HepG2 (cell line): Measurements from ENCODE around the gene TLR2. TPM values are rescaled to one million over a fixed set of nuclear protein-coding genes. Genes with fewer than 3 reads are reported as not detected.

Experiments
- ATAC-seq: fragments of 200-7000 bp; cut with Tn5 transposase; 3 replicates; pipeline ENCODE4 v1.9.1; 2020; ENCODE audit warnings: mild to moderate bottlenecking, moderate library complexity
- BruUV-seq: library from RNA; stranded (reverse); fragments of 400-500 nt; replicated peaks from 2 replicates; lab custom pipeline; 2021; lab: Mats Ljungman, UMichigan
- CTCF ChIA-PET: fragments of 300-600 bp; formaldehyde crosslinking; extraction: SDS; loops from one replicate; lab custom pipeline; 2021; ENCODE audit warnings: low total read pairs, inconsistent platforms, low intra/inter-chr PET ratio; lab: Yijun Ruan, JAX
- POLR2A ChIA-PET: fragments of 350-600 bp; sonication (Branson Sonifier 250); formaldehyde crosslinking; loops from one replicate; lab custom pipeline; 2020; ENCODE audit warnings: antibody characterized with exemption, inconsistent platforms; lab: Yijun Ruan, JAX
- DNase-seq: peaks from one replicate; pipeline ENCODE4 v3.0.0-alpha.2; 2015; ENCODE audit warnings: low spot score
- FAIRE-seq: peaks from 3 replicates; lab custom pipeline; 2011; peaks lifted over from hg19 to GRCh38; lab: Jason Lieb, UNC
- H2AFZ ChIP-seq: one replicate; pipeline ENCODE4 v1.6.1; 2011; ENCODE audit warnings: low read length, inconsistent platforms
- H3K27ac ChIP-seq: fragments of 300-600 bp; 3 replicates; pipeline ENCODE4 v1.8.0; 2011; ENCODE audit warnings: mixed run types, mild to moderate bottlenecking, mixed read lengths, low read length, inconsistent platforms; ENCODE audit not compliant: insufficient read depth; ENCODE audit errors: extremely low read length
- H3K27me3 ChIP-seq, 2 experiments: fragments of 200-600 bp in 1 of 2; 2 replicates in 1 of 2; 3 replicates in 1 of 2; pipeline versions ENCODE4 v1.6.0 to v1.8.0; 2011; ENCODE audit warnings: low read length in 2 of 2, mild to moderate bottlenecking in 2 of 2, moderate library complexity in 2 of 2, inconsistent platforms in 1 of 2; ENCODE audit not compliant: insufficient read depth in 2 of 2, control insufficient read depth in 1 of 2
- H3K36me3 ChIP-seq, 2 experiments: fragments of 200-600 bp in 1 of 2; replicated peaks in 1 of 2; 2 replicates in 1 of 2; 3 replicates in 1 of 2; pipeline versions ENCODE4 v1.5.1 to v1.8.0; 2011; ENCODE audit warnings: low read length in 2 of 2, inconsistent platforms in 1 of 2; ENCODE audit not compliant: insufficient read depth in 2 of 2, control insufficient read depth in 1 of 2
- H3K4me1 ChIP-seq: 2 replicates; pipeline ENCODE4 v1.5.1; 2012; ENCODE audit warnings: low read length, inconsistent platforms; ENCODE audit not compliant: insufficient read depth
- H3K4me2 ChIP-seq: 2 replicates; pipeline ENCODE4 v1.6.0; 2011; ENCODE audit warnings: low read depth, low read length, inconsistent platforms
- H3K4me3 ChIP-seq, 3 experiments: fragments of 200-600 bp in 1 of 3; sonication (generic), shearing (Covaris generic) in 1 of 3; replicated peaks in 1 of 3; 2 replicates each; pipeline ENCODE4 v1.5.1; 2011 to 2016; ENCODE audit warnings: low read length in 3 of 3, inconsistent platforms in 2 of 3, low read depth in 2 of 3, mild to moderate bottlenecking in 2 of 3, control low read depth in 1 of 3, mixed read lengths in 1 of 3; ENCODE audit not compliant: insufficient read depth in 1 of 3
- H3K79me2 ChIP-seq: one replicate; pipeline ENCODE4 v1.6.1; 2011; ENCODE audit warnings: low read length, inconsistent platforms; ENCODE audit not compliant: insufficient read depth
- H3K9ac ChIP-seq: 2 replicates; pipeline ENCODE4 v1.6.0; 2011; ENCODE audit warnings: mild to moderate bottlenecking, low read depth, low read length, inconsistent platforms; ENCODE audit not compliant: insufficient read depth
- H3K9me3 ChIP-seq: 2 replicates; pipeline ENCODE4 v1.5.1; 2012; ENCODE audit warnings: mild to moderate bottlenecking, low read length
- H4K20me1 ChIP-seq: 2 replicates; pipeline ENCODE4 v1.6.0; 2011; ENCODE audit warnings: inconsistent platforms, mild to moderate bottlenecking, low read length, moderate library complexity; ENCODE audit not compliant: insufficient read depth
- ADNP ChIP-seq: sonication (generic); formaldehyde crosslinking; IDR thresholded peaks from 2 replicates; pipeline ENCODE4 v1.4.0; 2020; ENCODE audit warnings: missing genetic modification reagents
- BRD4 ChIP-seq: sonication (generic); formaldehyde crosslinking; IDR thresholded peaks from 2 replicates; pipeline ENCODE4 v1.4.0; 2020; ENCODE audit warnings: missing genetic modification reagents
- EEA1 ChIP-seq: sonication (generic); formaldehyde crosslinking; IDR thresholded peaks from 2 replicates; pipeline ENCODE4 v1.5.1; 2020; ENCODE audit warnings: mild to moderate bottlenecking, missing genetic modification reagents, borderline replicate concordance
- PLRG1 ChIP-seq: fragments of 450-650 bp; conservative IDR thresholded peaks from 2 replicates; pipeline ENCODE4 v1.6.1; 2016
- SALL1 ChIP-seq: sonication (generic); formaldehyde crosslinking; IDR thresholded peaks from 2 replicates; pipeline ENCODE4 v1.8.0; 2022; ENCODE audit warnings: mild to moderate bottlenecking, missing genetic modification reagents
- SYNCRIP ChIP-seq: fragments of 200-400 bp; formaldehyde crosslinking; IDR thresholded peaks from 2 replicates; pipeline ENCODE4 v1.6.1; 2018; ENCODE audit warnings: mild to moderate bottlenecking, low read depth, low read length; ENCODE audit not compliant: insufficient read depth
- WGBS: methylation state at CpG from one replicate; pipeline ENCODE4 v1.1.6; 2017; ENCODE audit warnings: low lambda C conversion rate; 5-methylcytosine and 5-hydroxymethylcytosine counted together
- in situ Hi-C: cut with HindIII; loops from 2 replicates; pipeline ENCODE4 v1.10.0; 2017; ENCODE audit warnings: low pct_unique_long_range_greater_than_20kb; ENCODE audit not compliant: extremely low pct_ligation_motif_present
- intact Hi-C: fragments of 100-400 bp; cut with micrococcal nuclease; formaldehyde crosslinking; loops from one replicate; pipeline ENCODE4 v1.10.0; 2022; ENCODE audit not compliant: unreplicated experiment
- polyA plus RNA-seq, 8 experiments: library from polyadenylated mRNA; depleted of rRNA in 3 of 8; stranded (reverse) in 7 of 8; unstranded in 1 of 8; fragments of >200 nt; fragmentation: Illumina TruSeq in 4 of 8; extraction: Trizol in 4 of 8; gene quantifications; 2 replicates each; pipeline versions ENCODE4 v1.2.1 to v1.2.3, GENCODE V29; 2011 to 2016; ENCODE audit warnings: low read depth in 4 of 8, missing spikeins in 1 of 8, mixed read lengths in 1 of 8; ENCODE audit not compliant: insufficient read depth in 1 of 8
- total RNA-seq, 5 experiments: library from RNA; depleted of rRNA; stranded (reverse); fragments of >200 nt; fragmentation: Illumina TruSeq; extraction: Trizol; gene quantifications; 2 replicates each; pipeline ENCODE4 v1.2.3, GENCODE V29; 2016; ENCODE audit warnings: low read depth in 1 of 5
- TF ChIP-seq, protein P1 (sequence below): sonication (generic); formaldehyde crosslinking; IDR thresholded peaks from one replicate; pipeline ENCODE4 v1.5.1; 2020; ENCODE audit warnings: mild to moderate bottlenecking, missing genetic modification reagents; ENCODE audit errors: not compliant biosample characterization
- TF ChIP-seq, protein P2 (sequence below): IDR thresholded peaks from 2 replicates; pipeline ENCODE4 v1.6.1; 2016; ENCODE audit warnings: control low read depth
- TF ChIP-seq, protein P3 (sequence below): sonication (generic); formaldehyde crosslinking; IDR thresholded peaks from 2 replicates; pipeline ENCODE4 v1.4.0; 2020; ENCODE audit warnings: mild to moderate bottlenecking, missing genetic modification reagents

The TLR2 gene
- total and polyA plus RNA-seq, 2 of the 13 experiments (the other 11 are each of a cell fraction or from before 2014, with no cell fraction given) = 0.63 to 0.73 TPM

DNA sequence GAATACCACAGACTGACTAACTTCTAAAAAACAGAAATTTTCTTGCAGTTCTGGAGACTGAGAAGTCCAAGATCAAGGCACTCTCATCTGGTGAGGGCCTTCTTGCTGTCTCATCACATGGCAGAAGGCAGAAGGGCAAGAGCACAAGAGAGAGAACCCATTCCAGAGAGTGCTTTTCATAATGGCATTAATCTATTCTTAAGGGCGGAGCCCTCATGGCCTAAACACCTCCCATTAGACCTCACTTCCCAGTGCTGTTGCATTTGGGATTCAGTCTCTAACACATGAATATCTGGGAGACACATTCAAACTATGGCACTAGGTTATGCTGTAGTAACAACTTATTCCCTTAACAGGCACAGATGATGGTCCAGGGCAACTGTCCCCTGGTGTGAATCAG is 37.1 kb upstream of the TLR2 start (continued):
- TF ChIP-seq, protein P1, sequence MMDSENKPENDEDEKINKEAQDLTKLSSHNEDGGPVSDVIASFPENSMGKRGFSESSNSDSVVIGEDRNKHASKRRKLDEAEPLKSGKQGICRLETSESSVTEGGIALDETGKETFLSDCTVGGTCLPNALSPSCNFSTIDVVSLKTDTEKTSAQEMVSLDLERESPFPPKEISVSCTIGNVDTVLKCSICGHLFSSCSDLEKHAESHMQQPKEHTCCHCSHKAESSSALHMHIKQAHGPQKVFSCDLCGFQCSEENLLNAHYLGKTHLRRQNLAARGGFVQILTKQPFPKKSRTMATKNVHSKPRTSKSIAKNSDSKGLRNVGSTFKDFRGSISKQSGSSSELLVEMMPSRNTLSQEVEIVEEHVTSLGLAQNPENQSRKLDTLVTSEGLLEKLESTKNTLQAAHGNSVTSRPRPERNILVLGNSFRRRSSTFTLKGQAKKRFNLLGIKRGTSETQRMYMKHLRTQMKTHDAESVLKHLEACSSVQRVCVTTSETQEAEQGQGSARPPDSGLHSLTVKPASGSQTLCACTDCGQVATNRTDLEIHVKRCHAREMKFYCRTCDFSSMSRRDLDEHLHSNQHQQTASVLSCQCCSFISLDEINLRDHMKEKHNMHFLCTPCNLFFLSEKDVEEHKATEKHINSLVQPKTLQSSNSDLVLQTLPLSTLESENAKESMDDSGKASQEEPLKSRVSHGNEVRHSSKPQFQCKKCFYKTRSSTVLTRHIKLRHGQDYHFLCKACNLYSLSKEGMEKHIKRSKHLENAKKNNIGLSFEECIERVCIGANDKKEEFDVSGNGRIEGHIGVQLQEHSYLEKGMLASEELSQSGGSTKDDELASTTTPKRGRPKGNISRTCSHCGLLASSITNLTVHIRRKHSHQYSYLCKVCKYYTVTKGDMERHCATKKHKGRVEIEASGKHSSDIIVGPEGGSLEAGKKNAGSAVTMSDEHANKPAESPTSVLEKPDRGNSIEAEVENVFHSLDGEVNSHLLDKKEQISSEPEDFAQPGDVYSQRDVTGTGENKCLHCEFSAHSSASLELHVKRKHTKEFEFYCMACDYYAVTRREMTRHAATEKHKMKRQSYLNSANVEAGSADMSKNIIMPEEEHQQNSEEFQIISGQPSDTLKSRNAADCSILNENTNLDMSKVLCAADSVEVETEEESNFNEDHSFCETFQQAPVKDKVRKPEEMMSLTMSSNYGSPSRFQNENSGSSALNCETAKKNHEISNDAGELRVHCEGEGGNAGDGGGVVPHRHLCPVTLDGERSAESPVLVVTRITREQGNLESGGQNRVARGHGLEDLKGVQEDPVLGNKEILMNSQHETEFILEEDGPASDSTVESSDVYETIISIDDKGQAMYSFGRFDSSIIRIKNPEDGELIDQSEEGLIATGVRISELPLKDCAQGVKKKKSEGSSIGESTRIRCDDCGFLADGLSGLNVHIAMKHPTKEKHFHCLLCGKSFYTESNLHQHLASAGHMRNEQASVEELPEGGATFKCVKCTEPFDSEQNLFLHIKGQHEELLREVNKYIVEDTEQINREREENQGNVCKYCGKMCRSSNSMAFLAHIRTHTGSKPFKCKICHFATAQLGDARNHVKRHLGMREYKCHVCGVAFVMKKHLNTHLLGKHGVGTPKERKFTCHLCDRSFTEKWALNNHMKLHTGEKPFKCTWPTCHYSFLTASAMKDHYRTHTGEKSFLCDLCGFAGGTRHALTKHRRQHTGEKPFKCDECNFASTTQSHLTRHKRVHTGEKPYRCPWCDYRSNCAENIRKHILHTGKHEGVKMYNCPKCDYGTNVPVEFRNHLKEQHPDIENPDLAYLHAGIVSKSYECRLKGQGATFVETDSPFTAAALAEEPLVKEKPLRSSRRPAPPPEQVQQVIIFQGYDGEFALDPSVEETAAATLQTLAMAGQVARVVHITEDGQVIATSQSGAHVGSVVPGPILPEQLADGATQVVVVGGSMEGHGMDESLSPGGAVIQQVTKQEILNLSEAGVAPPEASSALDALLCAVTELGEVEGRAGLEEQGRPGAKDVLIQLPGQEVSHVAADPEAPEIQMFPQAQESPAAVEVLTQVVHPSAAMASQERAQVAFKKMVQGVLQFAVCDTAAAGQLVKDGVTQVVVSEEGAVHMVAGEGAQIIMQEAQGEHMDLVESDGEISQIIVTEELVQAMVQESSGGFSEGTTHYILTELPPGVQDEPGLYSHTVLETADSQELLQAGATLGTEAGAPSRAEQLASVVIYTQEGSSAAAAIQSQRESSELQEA = no peak
- TF ChIP-seq PLRG1 = no peak

DNA sequence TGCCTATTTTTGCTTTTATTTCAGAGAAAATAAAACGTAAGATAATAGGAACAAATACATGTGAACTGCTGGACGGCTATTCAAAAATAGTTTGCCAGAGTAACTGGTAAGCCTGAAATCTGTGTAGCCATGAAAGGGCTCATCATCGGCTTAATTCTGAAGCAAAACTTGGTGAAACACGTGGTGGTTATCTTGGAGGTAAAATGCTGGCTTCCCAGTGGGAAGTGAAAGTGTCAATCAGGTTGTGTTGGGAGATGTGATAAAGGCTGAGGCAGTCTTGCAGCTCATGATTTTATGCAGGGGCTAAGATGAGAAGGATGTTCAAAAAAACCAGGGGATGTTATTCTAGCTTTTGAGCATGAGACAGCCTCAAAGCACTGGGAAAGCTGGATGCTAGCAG is 36.1 kb upstream of the TLR2 start:
- Histone ChIP-seq H3K27me3 (0 out of 5 replicates have a peak, but pooled peaks cover 0 to 4% of the 10 kb centered on the region in 2 experiments), H2AFZ (no peak overlapping the region), H3K9me3 (peaks cover 5% of the 10 kb centered on the region), H3K4me3 (no peak overlapping the region), H3K4me2 (no peak overlapping the region), H3K4me1 (no peaks in the 10 kb centered on the region), H4K20me1 (no peaks in the 10 kb centered on the region), H3K27ac (no peak overlapping the region), H3K9ac (no peak overlapping the region), H3K36me3 (no peaks in the 10 kb centered on the region), H3K79me2 (no peaks in the 10 kb centered on the region)
- FAIRE-seq = no peak
- TF ChIP-seq SYNCRIP (no peak), BRD4 (CRISPR knock-in tag) (no peak), ADNP (CRISPR knock-in tag) (no peak), EEA1 (CRISPR knock-in tag) (no peak), SALL1 (CRISPR knock-in tag) (no peak)
- TF ChIP-seq, protein P2, sequence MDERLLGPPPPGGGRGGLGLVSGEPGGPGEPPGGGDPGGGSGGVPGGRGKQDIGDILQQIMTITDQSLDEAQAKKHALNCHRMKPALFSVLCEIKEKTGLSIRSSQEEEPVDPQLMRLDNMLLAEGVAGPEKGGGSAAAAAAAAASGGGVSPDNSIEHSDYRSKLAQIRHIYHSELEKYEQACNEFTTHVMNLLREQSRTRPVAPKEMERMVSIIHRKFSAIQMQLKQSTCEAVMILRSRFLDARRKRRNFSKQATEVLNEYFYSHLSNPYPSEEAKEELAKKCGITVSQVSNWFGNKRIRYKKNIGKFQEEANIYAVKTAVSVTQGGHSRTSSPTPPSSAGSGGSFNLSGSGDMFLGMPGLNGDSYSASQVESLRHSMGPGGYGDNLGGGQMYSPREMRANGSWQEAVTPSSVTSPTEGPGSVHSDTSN (CRISPR knock-in tag) = no peak
- TF ChIP-seq, protein P3, sequence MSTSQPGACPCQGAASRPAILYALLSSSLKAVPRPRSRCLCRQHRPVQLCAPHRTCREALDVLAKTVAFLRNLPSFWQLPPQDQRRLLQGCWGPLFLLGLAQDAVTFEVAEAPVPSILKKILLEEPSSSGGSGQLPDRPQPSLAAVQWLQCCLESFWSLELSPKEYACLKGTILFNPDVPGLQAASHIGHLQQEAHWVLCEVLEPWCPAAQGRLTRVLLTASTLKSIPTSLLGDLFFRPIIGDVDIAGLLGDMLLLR = no peak
- 57% methylated on average over 4 of the region's 4 CpGs for WGBS
- ChIA-PET CTCF (no interaction called here), POLR2A (no interaction called here)
- ATAC-seq = no peak
- DNase-seq = no peak
- intact Hi-C loops = loop anchor here (10.0 kb wide), 1 partner anchor 213 kb away; no protein-coding TSS in a partner anchor
- in situ Hi-C loops = no loop called here
- BruUV-seq = no TSS peak
